Endothelial cell (in vitro differentiated cells): Measurements from ENCODE around the gene OR2L2. TPM values are rescaled to one million over a fixed set of nuclear protein-coding genes. Genes with fewer than 3 reads are reported as not detected.
"Not testable (repeated sequence)": the region's sequence is repeated elsewhere in the genome, so short reads cannot be mapped to it uniquely, and the experiment has no call there.

Experiments
- DNase-seq: peaks from one replicate; pipeline ENCODE4 v3.0.0; 2021; ENCODE audit warnings: low spot score
- H3K27ac Mint-ChIP-seq: one replicate; pipeline ENCODE4 v1.8.0; 2021; ENCODE audit warnings: mixed read lengths, inconsistent platforms; ENCODE audit not compliant: unreplicated experiment
- H3K27me3 Mint-ChIP-seq: one replicate; pipeline ENCODE4 v1.8.0; 2021; ENCODE audit warnings: mild to moderate bottlenecking, moderate library complexity, mixed read lengths, inconsistent platforms; ENCODE audit not compliant: unreplicated experiment
- H3K36me3 Mint-ChIP-seq: one replicate; pipeline ENCODE4 v1.8.0; 2021; ENCODE audit warnings: mild to moderate bottlenecking, low read depth, mixed read lengths, inconsistent platforms; ENCODE audit not compliant: unreplicated experiment
- H3K4me1 Mint-ChIP-seq: one replicate; pipeline ENCODE4 v1.8.0; 2021; ENCODE audit warnings: mild to moderate bottlenecking, mixed read lengths, inconsistent platforms; ENCODE audit not compliant: unreplicated experiment
- H3K4me3 Mint-ChIP-seq: one replicate; pipeline ENCODE4 v1.8.0; 2021; ENCODE audit warnings: mild to moderate bottlenecking, mixed read lengths, inconsistent platforms; ENCODE audit not compliant: unreplicated experiment
- H3K9me3 Mint-ChIP-seq: one replicate; pipeline ENCODE4 v1.8.0; 2021; ENCODE audit warnings: mixed read lengths, inconsistent platforms; ENCODE audit not compliant: unreplicated experiment
- total RNA-seq: library from RNA; stranded (reverse); fragmentation: NEBNext Ultra II Directional; extraction: Animal tissue kit (Norgen Biotek cat#: 25700); gene quantifications from one replicate; pipeline ENCODE4 v1.2.1, GENCODE V29; 2021; ENCODE audit not compliant: unreplicated experiment
- TF ChIP-seq, protein P1 (sequence below): fragments of 200-600 bp; sonication (generic); IDR thresholded peaks from one replicate; pipeline ENCODE4 v1.5.0; 2021; ENCODE audit warnings: antibody characterized with exemption; ENCODE audit not compliant: unreplicated experiment

The OR2L2 gene
- total RNA-seq, 1 donor from 2014 or later: not detected

DNA sequence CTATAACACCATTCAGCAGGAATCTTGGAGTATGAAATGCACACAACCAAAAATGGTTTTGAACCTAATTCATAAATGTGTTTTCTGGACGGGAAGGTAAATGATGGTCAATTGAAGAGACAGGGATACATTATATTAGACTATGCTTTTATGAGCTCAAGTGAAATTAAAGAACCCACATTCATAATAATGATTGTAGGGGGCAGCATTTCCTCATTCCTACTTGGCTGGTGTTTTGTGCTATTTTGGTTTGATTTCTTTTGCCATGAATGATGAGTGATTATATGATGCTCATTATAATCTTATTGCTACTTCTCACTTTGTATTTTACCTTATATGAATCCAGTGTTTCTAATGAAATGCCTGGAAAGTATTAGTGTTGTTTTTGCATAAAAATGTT is 17.1 kb downstream of the OR2L2 start:
- no peaks in the 10 kb centered on the region for H3K36me3 Mint-ChIP-seq
- H3K9me3 Mint-ChIP-seq: peaks cover 25% of the 10 kb centered on the region
- peaks cover 2% of the 10 kb centered on the region for H3K27me3 Mint-ChIP-seq
- H3K27ac Mint-ChIP-seq: no peak overlapping the region
- no peak overlapping the region for H3K4me3 Mint-ChIP-seq
- no peak for DNase-seq
- no peaks in the 10 kb centered on the region for H3K4me1 Mint-ChIP-seq
- TF ChIP-seq, protein P1, sequence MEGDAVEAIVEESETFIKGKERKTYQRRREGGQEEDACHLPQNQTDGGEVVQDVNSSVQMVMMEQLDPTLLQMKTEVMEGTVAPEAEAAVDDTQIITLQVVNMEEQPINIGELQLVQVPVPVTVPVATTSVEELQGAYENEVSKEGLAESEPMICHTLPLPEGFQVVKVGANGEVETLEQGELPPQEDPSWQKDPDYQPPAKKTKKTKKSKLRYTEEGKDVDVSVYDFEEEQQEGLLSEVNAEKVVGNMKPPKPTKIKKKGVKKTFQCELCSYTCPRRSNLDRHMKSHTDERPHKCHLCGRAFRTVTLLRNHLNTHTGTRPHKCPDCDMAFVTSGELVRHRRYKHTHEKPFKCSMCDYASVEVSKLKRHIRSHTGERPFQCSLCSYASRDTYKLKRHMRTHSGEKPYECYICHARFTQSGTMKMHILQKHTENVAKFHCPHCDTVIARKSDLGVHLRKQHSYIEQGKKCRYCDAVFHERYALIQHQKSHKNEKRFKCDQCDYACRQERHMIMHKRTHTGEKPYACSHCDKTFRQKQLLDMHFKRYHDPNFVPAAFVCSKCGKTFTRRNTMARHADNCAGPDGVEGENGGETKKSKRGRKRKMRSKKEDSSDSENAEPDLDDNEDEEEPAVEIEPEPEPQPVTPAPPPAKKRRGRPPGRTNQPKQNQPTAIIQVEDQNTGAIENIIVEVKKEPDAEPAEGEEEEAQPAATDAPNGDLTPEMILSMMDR: no peak

DNA sequence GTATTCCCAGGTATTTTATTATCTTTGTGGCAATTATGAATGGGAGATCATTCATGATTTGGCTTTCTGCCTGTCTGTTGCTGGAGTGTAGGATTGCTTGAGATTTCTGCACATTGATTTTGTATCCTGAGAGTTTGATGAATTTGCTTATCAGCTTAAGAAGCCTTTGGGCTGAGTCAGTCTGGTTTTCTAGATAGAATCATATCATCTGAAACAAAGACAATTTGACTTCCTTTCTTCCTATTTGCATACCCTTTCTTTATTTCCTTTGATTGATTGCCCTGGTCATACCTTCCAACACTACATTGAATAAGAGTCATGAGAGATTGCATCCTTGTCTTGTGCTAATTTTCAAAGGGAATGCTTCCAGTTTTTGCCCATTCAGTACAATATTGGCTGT is 24.8 kb downstream of the OR2L2 start:
- peaks cover 17% of the 10 kb centered on the region for H3K9me3 Mint-ChIP-seq

DNA sequence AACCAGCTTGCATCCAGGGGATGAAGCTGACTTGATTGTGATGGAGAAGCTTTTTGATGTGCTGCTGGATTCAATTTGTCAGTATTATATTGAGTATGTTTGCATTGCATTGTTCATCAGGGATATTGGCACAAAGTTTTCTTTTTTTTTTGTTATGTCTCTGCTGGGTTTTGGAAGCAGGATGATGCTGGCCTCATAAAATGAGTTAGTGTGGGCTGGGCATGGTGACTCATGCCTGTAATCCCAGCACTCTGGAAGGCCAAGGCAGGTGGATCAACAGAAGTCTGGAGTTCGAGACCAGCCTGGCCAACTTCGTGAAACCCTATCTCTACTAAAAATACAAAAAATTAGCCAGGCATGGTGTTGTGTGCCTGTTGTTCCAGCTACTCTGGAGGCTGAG is 25.4 kb downstream of the OR2L2 start:
- Mint-ChIP-seq H3K4me3 (no peak overlapping the region), H3K36me3 (peaks cover 7% of the 10 kb centered on the region), H3K27ac (no peak overlapping the region), H3K27me3 (peaks cover 2% of the 10 kb centered on the region), H3K4me1 (no peaks in the 10 kb centered on the region), H3K9me3 (peaks cover 17% of the 10 kb centered on the region)
- TF ChIP-seq, protein P1: no peak
- DNase-seq: no peak

More for the DNA sequence above, 24.8 kb downstream of the OR2L2 start:
- H3K4me3 Mint-ChIP-seq: no peak overlapping the region
- DNase-seq: no peak
- H3K27ac Mint-ChIP-seq: no peak overlapping the region
- H3K4me1 Mint-ChIP-seq: no peaks in the 10 kb centered on the region
- H3K36me3 Mint-ChIP-seq: peaks cover 7% of the 10 kb centered on the region
- TF ChIP-seq, protein P1: no peak
- peaks cover 2% of the 10 kb centered on the region for H3K27me3 Mint-ChIP-seq

DNA sequence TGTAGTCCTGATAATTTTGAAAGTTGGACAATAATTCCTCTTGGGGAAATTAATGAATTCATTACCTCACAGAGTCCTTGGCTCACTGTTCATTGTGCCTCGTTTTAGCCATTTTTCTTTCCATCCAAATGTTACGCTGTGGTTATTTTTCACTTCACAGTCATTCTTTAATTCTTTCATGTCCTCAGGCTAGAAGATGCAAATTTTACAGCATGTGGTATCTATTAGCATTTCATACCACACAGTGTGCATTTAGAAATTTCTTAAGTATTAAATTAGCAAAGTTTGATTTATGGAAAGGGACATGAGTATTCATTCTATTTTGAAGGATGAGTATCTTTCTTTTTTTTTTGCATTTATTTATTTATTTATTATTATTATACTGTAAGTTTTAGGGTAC is 35.2 kb downstream of the OR2L2 start:
- TF ChIP-seq, protein P1: no peak
- DNase-seq: no peak
- H3K27me3 Mint-ChIP-seq: peaks cover 1% of the 10 kb centered on the region
- H3K4me1 Mint-ChIP-seq: no peaks in the 10 kb centered on the region
- peaks cover 3% of the 10 kb centered on the region for H3K36me3 Mint-ChIP-seq
- no peak overlapping the region for H3K27ac Mint-ChIP-seq
- H3K9me3 Mint-ChIP-seq: peaks cover 12% of the 10 kb centered on the region
- H3K4me3 Mint-ChIP-seq: no peak overlapping the region

DNA sequence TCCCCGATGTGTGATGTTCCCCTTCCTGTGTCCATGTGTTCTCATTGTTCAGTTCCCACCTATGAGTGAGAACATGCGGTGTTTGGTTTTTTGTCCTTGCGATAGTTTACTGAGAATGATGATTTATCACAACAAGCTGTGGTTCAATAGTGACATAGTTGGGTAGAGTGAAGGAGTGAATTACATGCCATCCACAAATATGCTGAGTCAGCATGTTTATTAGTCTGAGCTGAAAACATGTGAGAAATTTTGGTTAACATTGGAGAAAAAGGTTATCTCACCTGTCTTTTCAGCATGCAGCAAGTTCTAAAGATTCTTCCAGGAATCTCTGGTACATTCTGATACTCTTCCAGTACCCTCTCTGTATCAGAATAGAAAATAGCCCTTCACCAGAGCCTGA is 35.7 kb downstream of the OR2L2 start:
- Mint-ChIP-seq H3K4me3 (no peak overlapping the region), H3K9me3 (peaks cover 12% of the 10 kb centered on the region), H3K27ac (no peak overlapping the region), H3K4me1 (no peaks in the 10 kb centered on the region), H3K27me3 (peaks cover 1% of the 10 kb centered on the region), H3K36me3 (peaks cover 3% of the 10 kb centered on the region)
- no peak for DNase-seq
- TF ChIP-seq, protein P1: no peak

DNA sequence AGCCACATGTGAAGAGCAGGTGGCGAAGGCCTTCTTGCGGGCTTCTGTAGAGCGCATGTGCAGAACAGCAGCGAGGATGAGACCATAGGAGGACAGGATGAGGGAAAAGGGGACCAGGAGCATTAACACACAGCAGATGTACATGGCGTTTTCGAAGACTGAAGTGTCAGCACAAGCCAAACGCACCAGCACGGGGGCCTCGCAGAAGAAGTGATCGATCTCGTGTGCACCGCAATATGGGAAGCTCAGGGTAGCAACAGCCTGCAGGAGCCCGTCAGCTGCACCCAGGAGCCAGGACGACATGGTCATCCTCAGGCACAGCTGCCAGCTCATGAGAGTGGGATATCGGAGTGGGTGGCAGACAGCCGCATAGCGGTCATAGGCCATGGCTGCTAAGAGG is 54.0 kb downstream of the OR2L2 start:
- H3K4me1 Mint-ChIP-seq, H3K36me3 Mint-ChIP-seq, H3K27me3 Mint-ChIP-seq, DNase-seq, H3K4me3 Mint-ChIP-seq, H3K27ac Mint-ChIP-seq: not testable (repeated sequence)
- peaks cover 17% of the 10 kb centered on the region for H3K9me3 Mint-ChIP-seq
